Measurements from ENCODE around the gene MAGEA6.
"Not testable (repeated sequence)": the region's sequence is repeated elsewhere in the genome, so short reads cannot be mapped to it uniquely, and the experiment has no call there.

The MAGEA6 gene

GRCh38 chrX:152761582-152761981, 7.9 kb downstream of the MAGEA6 start:
- not testable (repeated sequence) for H3K36me3 ChIP-seq (ENCODE audit: control insufficient read depth, insufficient read depth, low read length, severe bottlenecking); DNase-seq (ENCODE audit: low read depth); H3K9ac ChIP-seq (ENCODE audit: low read length); H3K4me3 ChIP-seq (ENCODE audit: low read length); H3K27me3 ChIP-seq (replicated peaks; ENCODE audit: control insufficient read depth, insufficient read depth, low read length); H3K9me3 ChIP-seq (ENCODE audit: control insufficient read depth, low read length); H3K4me1 ChIP-seq (ENCODE audit: control insufficient read depth, insufficient read depth, low read length)

GRCh38 chrX:152759544-152759943, 9.9 kb downstream of the MAGEA6 start:
- not testable (repeated sequence) for DNase-seq (ENCODE audit: low read depth); H3K4me1 ChIP-seq (ENCODE audit: control insufficient read depth, insufficient read depth, low read length); H3K4me3 ChIP-seq (ENCODE audit: low read length); H3K9me3 ChIP-seq (ENCODE audit: control insufficient read depth, low read length); H3K36me3 ChIP-seq (ENCODE audit: control insufficient read depth, insufficient read depth, low read length, severe bottlenecking); H3K27me3 ChIP-seq (replicated peaks; ENCODE audit: control insufficient read depth, insufficient read depth, low read length); H3K9ac ChIP-seq (ENCODE audit: low read length)

GRCh38 chrX:152758918-152759317, 10.6 kb downstream of the MAGEA6 start, which contains the start of gene CSAG3:
Gene CSAG3 (plus strand): TSS chrX:152759218.
- not testable (repeated sequence) for H3K27me3 ChIP-seq (replicated peaks; ENCODE audit: control insufficient read depth, insufficient read depth, low read length); DNase-seq (ENCODE audit: low read depth); H3K4me3 ChIP-seq (ENCODE audit: low read length); H3K9me3 ChIP-seq (ENCODE audit: control insufficient read depth, low read length); H3K4me1 ChIP-seq (ENCODE audit: control insufficient read depth, insufficient read depth, low read length); H3K36me3 ChIP-seq (ENCODE audit: control insufficient read depth, insufficient read depth, low read length, severe bottlenecking); H3K9ac ChIP-seq (ENCODE audit: low read length)

GRCh38 chrX:152754871-152755270, 14.6 kb downstream of the MAGEA6 start:
- not testable (repeated sequence) for H3K9ac ChIP-seq (ENCODE audit: low read length); DNase-seq (ENCODE audit: low read depth); H3K36me3 ChIP-seq (ENCODE audit: control insufficient read depth, insufficient read depth, low read length, severe bottlenecking)

GRCh38 chrX:152753686-152754650, 15.5 kb downstream of the MAGEA6 start, which contains the start of gene MAGEA2:
Gene MAGEA2 (minus strand): TSS chrX:152753842. CDS start chrX:152751363, 2,479 bp downstream.
- not testable (repeated sequence) for H3K4me3 ChIP-seq (ENCODE audit: low read length); H3K36me3 ChIP-seq (ENCODE audit: control insufficient read depth, insufficient read depth, low read length, severe bottlenecking); DNase-seq (ENCODE audit: low read depth); H3K27me3 ChIP-seq (replicated peaks; ENCODE audit: control insufficient read depth, insufficient read depth, low read length); H3K9me3 ChIP-seq (ENCODE audit: control insufficient read depth, low read length); H3K9ac ChIP-seq (ENCODE audit: low read length); H3K4me1 ChIP-seq (ENCODE audit: control insufficient read depth, insufficient read depth, low read length)

More at GRCh38 chrX:152754871-152755270, 14.6 kb downstream of the MAGEA6 start:
- not testable (repeated sequence) for H3K27me3 ChIP-seq (replicated peaks; ENCODE audit: control insufficient read depth, insufficient read depth, low read length); H3K9me3 ChIP-seq (ENCODE audit: control insufficient read depth, low read length); H3K4me1 ChIP-seq (ENCODE audit: control insufficient read depth, insufficient read depth, low read length); H3K4me3 ChIP-seq (ENCODE audit: low read length)

GRCh38 chrX:152738560-152738959, 30.9 kb downstream of the MAGEA6 start:
- H3K4me1 ChIP-seq (ENCODE audit: control insufficient read depth, insufficient read depth, low read length): no peaks in the 10 kb centered on the region
- H3K9ac ChIP-seq (ENCODE audit: low read length): no peak overlapping the region
- DNase-seq (ENCODE audit: low read depth): no peak
- H3K9me3 ChIP-seq (ENCODE audit: control insufficient read depth, low read length): no peaks in the 10 kb centered on the region
- H3K27me3 ChIP-seq (replicated peaks; ENCODE audit: control insufficient read depth, insufficient read depth, low read length): peaks cover 6% of the 10 kb centered on the region
- H3K4me3 ChIP-seq (ENCODE audit: low read length): no peak overlapping the region
- no peaks in the 10 kb centered on the region for H3K36me3 ChIP-seq (ENCODE audit: control insufficient read depth, insufficient read depth, low read length, severe bottlenecking)

- H3K4me3 ChIP-seq (ENCODE audit: low read length); DNase-seq (ENCODE audit: low read depth); H3K27me3 ChIP-seq (replicated peaks; ENCODE audit: control insufficient read depth, insufficient read depth, low read length); H3K9me3 ChIP-seq (ENCODE audit: control insufficient read depth, low read length); H3K36me3 ChIP-seq (ENCODE audit: control insufficient read depth, insufficient read depth, low read length, severe bottlenecking); H3K9ac ChIP-seq (ENCODE audit: low read length); H3K4me1 ChIP-seq (ENCODE audit: control insufficient read depth, insufficient read depth, low read length): not testable (repeated sequence)
These were observed 33.0 kb downstream of the MAGEA6 start for GRCh38 chrX:152736528-152736927.

GRCh38 chrX:152735860-152736511, 33.5 kb downstream of the MAGEA6 start:
- no peak for DNase-seq (ENCODE audit: low read depth)
- no peaks in the 10 kb centered on the region for H3K27me3 ChIP-seq (replicated peaks; ENCODE audit: control insufficient read depth, insufficient read depth, low read length)
- H3K4me1 ChIP-seq (ENCODE audit: control insufficient read depth, insufficient read depth, low read length): no peaks in the 10 kb centered on the region
- no peak overlapping the region for H3K4me3 ChIP-seq (ENCODE audit: low read length)
- H3K36me3 ChIP-seq (ENCODE audit: control insufficient read depth, insufficient read depth, low read length, severe bottlenecking): no peaks in the 10 kb centered on the region
- H3K9me3 ChIP-seq (ENCODE audit: control insufficient read depth, low read length): no peaks in the 10 kb centered on the region
- H3K9ac ChIP-seq (ENCODE audit: low read length): no peak overlapping the region

- no peak for DNase-seq (ENCODE audit: low read depth)
- H3K27me3 ChIP-seq (replicated peaks; ENCODE audit: control insufficient read depth, insufficient read depth, low read length): no peaks in the 10 kb centered on the region
- H3K9ac ChIP-seq (ENCODE audit: low read length): no peak overlapping the region
- H3K36me3 ChIP-seq (ENCODE audit: control insufficient read depth, insufficient read depth, low read length, severe bottlenecking): no peaks in the 10 kb centered on the region
- H3K4me1 ChIP-seq (ENCODE audit: control insufficient read depth, insufficient read depth, low read length): no peaks in the 10 kb centered on the region
- no peak overlapping the region for H3K4me3 ChIP-seq (ENCODE audit: low read length)
- no peaks in the 10 kb centered on the region for H3K9me3 ChIP-seq (ENCODE audit: control insufficient read depth, low read length)
These were observed 34.4 kb downstream of the MAGEA6 start for GRCh38 chrX:152735101-152735500.

GRCh38 chrX:152734143-152734858, 35.2 kb downstream of the MAGEA6 start:
- H3K4me3 ChIP-seq (ENCODE audit: low read length); DNase-seq (ENCODE audit: low read depth); H3K9me3 ChIP-seq (ENCODE audit: control insufficient read depth, low read length); H3K27me3 ChIP-seq (replicated peaks; ENCODE audit: control insufficient read depth, insufficient read depth, low read length); H3K9ac ChIP-seq (ENCODE audit: low read length); H3K36me3 ChIP-seq (ENCODE audit: control insufficient read depth, insufficient read depth, low read length, severe bottlenecking); H3K4me1 ChIP-seq (ENCODE audit: control insufficient read depth, insufficient read depth, low read length): not testable (repeated sequence)

All from adipocyte (in vitro differentiated cells).